WTC11 (cell line): Measurements from ENCODE around the gene ARHGAP19.

Experiments
- ATF3 ChIP-seq: sonication (generic); formaldehyde crosslinking; conservative IDR thresholded peaks from 2 replicates; pipeline ENCODE4 v1.8.1; 2022; ENCODE audit warnings: mild to moderate bottlenecking, missing genetic modification reagents
- MLX ChIP-seq: sonication (generic); formaldehyde crosslinking; IDR thresholded peaks from 2 replicates; pipeline ENCODE4 v1.8.1; 2023; ENCODE audit warnings: mild to moderate bottlenecking, missing genetic modification reagents, moderate library complexity

- TF ChIP-seq ATF3 (CRISPR knock-in tag) (no peak), MLX (CRISPR knock-in tag) (no peak)
Measured at GRCh38 chr10:97179311-97179710, 113.1 kb downstream of the ARHGAP19 start.
